ENCODE results near the gene YBEY.
A peak's percentile ranks its signal among the peaks of the same experiment; 100 is the strongest.

GRCh38 chr21:46295996-46296752, 10.0 kb downstream of the YBEY start:
- TF ChIP-seq POLR2A (IDR thresholded peaks at IDR 0.05; ENCODE audit: low read length) = peak; percentile 35
- TF ChIP-seq GATA1 (IDR thresholded peaks at IDR 0.05; ENCODE audit: low read depth, low read length) = no peak
